Measurements from ENCODE around the gene LCN9.

LCN9 gene

DNA sequence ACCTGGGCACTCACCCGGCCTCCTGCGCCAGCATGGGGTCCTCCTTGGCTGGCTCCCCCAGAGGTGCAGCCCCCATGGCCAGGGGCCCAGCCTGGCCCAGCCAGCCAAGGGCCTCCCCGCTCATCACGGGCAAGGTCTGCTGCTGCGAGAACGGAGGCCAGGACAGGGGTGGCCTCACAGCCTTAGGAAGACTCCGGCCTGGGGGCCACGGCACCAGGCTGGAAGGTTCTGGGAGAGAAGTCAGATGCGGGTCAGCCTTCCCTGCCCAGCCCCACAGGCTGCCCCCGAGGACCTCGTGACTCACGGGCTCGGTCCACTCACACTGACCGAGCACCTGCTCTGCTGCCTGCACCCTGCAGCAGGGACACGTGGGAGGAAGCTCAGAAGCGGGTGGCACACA, 31.9 kb downstream of the LCN9 start:
- DNase-seq (ENCODE audit: insufficient read length, low spot score) (no peak), FAIRE-seq (no peak)

DNA sequence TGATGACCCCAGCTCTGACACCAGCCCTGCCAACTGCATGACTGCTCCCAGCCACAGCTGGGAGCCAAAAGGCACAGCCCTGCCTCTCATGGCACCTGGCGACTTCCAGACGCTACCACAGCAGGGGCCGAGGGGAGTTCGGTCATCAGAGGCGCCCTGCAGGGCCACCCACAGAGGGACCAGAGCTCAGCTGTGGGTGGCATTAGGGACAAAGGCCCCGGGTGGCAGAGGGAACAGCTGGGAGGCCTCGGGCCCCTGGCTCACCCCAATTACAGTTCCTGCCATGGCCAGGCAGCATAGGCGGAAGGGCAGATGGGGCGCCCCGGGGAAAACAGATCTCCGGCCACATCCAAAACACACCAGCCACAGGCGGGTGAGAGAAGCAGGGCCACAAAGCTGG, 32.5 kb downstream of the LCN9 start:
- DNase-seq (ENCODE audit: insufficient read length, low spot score): no peak
- FAIRE-seq: no peak

DNA sequence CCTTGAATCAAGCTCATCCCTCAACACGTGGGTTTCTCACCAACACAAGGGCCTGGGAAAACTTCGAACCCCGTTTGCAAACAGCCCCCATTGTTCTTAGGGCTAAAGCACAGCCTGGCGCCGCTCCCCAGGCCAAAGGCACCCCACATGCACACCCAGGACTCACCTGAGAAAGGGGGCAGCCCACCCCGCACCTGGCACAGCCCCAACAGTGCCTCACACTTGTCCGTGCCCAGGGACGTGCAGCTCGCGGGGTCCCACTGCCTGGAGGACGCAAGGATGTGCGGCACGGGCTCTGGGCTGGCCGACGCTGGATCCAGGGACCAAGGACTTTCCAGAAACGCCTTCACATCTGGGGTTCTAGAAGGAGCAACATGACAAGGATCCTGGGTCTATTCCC, 33.3 kb downstream of the LCN9 start:
- FAIRE-seq (no peak), DNase-seq (ENCODE audit: insufficient read length, low spot score) (no peak)

DNA sequence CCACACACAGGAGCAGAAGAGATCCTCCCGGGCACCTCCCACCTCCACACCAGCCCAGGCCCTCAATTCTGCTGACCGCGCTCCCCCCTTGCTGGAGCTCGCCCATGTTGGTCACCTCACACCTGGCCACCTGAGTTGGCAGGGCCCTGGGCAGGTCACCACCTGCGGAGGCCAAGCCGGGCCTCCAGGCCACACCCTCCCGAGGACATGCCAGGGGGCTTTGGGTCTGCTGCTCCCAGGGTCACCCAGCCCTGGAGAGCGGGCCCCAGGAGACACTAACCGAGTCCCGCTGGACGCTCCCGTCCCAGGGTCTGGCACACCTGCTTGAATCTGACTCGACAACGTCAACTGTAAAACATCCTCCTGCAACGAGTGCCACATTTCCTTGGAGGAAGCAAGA, 34.1 kb downstream of the LCN9 start:
- FAIRE-seq (no peak), DNase-seq (ENCODE audit: insufficient read length, low spot score) (no peak)

DNA sequence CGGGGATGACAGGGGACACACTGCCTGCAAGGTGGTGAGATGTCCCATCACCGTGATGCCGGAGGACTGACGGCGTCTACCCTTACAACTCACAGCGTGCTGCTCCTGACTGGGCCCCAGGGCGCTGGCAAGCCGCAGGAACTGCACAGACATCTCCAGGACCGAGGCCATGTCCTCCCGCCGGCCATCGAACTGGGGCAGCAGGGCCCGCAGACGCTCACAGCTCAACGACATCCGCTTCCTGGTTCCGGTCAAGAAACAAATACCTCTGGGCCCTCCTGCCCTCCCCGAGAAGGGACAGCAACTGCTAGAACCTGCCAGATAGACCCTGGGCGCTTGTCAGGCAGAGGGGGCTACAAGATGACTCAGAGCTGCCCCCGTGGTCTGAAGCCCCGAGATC, 35.1 kb downstream of the LCN9 start:
- DNase-seq (ENCODE audit: insufficient read length, low spot score) (no peak), FAIRE-seq (no peak)

DNA sequence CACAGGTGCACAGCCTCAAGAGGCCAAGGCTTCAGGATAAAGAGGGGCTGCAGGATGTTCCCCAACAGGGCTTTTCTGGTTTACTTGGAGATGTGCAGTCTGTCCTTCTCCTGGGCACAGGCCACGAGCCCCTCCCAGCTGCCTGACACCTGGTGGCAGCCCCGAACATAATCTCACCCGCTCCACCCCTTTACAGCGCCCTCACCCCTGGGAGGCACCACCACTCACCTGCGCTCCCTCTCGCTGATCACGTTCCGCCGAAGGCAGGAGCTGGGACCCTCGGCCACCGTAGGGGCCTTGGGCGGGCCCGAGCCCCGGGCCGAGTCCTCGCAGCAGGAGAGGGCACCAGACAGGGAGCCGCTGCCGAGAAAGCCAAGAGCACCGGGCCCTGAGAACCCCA, 35.7 kb downstream of the LCN9 start:
- DNase-seq (ENCODE audit: insufficient read length, low spot score) (no peak), FAIRE-seq (no peak)

DNA sequence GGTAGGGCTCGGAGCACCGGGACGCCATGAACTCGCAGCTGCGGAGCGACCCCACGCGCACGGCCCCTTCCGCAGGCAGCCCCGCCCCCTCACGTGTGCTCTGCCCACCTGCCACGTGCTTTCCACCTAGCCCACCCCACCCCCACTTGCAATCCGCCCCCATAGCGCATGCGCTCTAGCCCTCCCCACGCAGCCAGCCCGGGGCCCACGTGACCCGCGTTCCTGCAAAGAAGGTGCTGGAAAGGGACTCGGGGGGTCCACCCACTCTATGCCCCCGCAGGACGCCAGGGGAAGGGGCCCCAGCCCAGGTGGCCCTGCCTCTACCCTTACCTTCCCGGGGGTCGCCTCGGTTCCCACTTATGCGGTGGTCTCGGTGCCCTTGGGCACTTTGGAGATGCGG, 36.3 kb downstream of the LCN9 start, which contains the start of gene SOHLH1:
SOHLH1 (minus strand) TSS at position 42 of the 400 bp plus-strand sequence; CDS start at position 28, 14 bp downstream.
- DNase-seq (ENCODE audit: insufficient read length, low spot score) (no peak), FAIRE-seq (no peak)

DNA sequence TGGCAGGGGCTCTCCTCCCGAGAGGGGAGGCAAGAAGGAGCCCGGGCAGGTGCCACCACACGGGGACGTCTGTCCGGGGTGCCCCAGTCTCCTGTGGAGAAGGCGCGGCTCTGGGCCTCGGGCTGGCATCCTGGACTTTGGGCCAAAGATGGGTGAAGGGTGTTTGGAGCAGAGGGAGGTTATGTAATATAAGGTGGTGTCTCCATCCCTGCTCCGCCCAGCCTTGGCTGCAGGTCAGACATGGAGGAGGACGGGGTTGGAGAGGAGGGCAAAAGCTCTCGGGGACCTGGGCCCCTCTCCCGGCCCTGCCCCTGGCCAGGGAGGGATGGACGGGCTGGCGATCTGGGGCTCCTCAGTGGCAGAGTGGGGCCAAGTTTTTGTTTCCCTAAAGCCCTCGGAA, 37.4 kb downstream of the LCN9 start:
- no peak for FAIRE-seq
- DNase-seq (ENCODE audit: insufficient read length, low spot score): no peak

DNA sequence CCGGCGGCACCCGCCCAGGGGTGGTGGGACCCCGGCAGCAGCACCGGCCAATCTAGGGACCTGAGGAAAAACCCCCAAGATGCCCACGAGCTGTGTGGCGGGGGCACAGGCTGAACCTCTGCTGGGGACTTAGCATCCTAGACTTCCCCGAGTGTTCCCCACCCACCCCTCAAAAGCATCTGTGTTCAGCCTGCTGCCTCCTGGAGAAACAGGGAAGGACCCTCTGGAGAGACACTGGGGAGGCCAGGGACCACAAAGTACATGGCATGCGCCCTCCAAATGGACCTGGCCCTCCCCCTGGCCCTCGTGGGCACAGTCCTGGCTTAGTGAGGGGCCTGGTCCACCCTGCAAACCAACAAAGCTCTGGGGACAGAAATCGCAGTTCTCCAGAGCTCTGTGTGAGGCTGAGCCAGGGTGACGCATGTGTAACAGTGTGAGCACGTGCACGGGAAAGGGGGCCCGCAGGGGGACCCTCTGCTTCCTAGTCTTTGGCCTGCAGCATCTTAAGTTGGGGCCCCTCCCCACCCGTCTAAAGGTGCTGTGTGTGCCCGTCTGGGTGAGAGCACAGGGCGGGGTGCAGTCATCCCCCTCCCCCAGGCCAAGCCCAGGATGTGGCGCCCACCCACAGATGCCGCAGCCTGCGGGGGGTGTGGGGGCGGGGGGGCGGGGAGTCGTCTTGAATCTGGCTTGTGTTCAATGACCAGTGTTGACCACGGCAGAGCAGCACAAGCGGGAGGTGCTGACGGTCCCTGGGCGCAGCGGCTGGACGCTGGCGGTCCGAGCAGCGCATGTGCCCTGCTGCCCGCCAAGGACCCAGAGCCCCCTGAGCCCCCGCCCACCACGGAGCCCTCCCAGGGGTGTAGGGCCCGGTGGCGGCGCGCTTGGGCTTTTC, 38.2 kb downstream of the LCN9 start:
- peak; percentile 29 for DNase-seq (ENCODE audit: insufficient read length, low spot score)
- FAIRE-seq: no peak

DNA sequence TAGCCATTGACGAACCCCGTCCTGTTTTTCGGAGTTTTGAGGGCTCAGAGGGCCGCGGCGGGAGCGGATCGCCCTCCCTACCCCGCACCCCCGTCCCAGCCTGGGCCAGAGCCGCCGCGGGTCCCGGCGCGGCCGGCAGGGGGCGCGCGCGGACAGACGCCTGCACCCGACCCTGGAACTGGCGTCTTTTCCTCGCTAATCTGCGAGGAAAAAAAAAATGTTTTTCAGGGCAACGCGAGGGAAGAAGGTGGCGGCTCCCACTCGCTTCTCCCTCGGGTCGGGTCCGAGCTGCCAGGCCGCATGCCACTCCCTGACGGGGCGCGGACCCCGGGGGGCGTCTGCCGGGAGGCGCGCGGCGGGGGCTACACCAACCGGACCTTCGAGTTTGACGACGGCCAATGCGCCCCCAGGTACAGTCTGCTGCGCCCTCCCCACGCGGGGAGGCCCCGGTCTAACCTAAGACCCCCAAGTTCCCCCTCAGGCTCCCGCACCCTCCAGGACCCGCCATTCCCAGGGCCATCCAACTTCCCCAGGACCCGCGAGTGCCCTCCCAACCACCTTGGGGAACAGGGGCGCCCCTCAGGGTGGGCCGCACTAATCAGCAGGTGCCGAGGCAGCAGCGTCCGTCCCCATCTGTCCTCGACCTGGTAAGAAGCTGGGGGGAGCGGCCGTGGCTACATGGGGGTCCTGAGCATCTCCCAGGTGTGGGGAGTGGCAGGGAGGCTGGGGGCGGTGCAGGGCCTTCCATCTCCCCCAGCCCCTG, 39.0 kb downstream of the LCN9 start, which contains the start of gene KCNT1:
KCNT1 (plus strand) TSS at position 227 of the 763 bp plus-strand sequence; CDS start at position 301, 74 bp downstream.
- FAIRE-seq (no peak), DNase-seq (ENCODE audit: insufficient read length, low spot score) (peak; percentile 92)

DNA sequence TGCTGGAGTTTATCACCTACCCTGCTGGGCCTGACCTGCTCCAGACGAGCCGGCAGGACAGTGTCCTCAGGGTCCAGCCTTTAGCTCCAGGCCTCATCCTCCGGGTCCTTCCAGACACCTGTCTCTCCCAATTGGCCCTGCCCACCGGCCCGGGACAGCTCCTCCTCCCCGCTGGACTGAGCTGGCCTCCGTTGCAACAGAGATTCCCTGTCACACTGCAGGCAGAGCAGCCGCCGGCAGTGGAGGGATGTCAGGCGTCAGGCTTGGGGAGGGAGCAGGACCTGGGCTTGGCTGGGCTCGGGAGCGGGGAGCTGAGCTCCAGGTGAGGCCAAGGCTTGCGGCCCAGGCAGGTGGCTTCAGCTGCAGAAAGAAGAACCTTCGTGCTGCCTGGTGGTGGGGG, 40.6 kb downstream of the LCN9 start:
- DNase-seq (ENCODE audit: insufficient read length, low spot score) (no peak), FAIRE-seq (no peak)

DNA sequence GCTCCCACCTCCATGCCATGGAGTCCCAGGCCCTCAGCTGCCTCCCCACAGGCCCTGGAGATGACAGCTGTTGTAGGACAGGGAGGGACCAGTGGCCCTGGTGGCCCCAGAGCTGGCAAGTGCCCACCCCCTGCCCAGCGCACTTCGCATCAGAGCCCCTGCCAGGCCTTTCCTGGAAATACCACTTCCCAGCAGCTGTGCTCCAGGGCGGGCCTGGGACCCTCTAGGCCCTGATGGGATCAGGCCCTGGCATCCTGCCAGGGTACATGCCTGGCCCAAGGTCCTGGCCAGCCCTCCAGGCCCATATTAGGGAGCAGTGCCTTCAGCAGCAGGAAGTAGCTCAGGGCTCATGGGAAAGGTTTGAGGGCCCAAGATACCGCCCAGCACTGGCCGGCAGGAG, 41.4 kb downstream of the LCN9 start:
- FAIRE-seq (no peak), DNase-seq (ENCODE audit: insufficient read length, low spot score) (no peak)

DNA sequence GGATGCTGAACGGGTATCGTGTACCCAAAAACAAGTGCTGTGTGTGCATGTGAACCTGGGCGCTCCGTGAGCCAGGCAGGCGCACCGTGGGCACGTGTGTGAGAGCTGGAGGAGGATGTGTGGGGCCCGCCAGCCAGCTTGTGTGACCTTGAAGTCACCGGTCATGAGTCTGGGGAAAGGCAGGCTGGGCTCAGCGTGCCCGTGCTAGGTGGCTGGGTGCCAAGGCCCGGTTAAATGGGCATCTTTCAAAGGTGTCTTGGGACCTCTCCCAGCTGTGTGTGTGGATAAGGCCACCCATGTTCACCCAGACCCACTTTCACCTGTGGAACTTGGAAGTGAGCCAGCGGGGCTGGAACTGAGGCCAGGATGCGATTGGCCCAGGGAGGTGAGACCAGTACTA, 42.3 kb downstream of the LCN9 start:
- DNase-seq (ENCODE audit: insufficient read length, low spot score) (no peak), FAIRE-seq (no peak)

DNA sequence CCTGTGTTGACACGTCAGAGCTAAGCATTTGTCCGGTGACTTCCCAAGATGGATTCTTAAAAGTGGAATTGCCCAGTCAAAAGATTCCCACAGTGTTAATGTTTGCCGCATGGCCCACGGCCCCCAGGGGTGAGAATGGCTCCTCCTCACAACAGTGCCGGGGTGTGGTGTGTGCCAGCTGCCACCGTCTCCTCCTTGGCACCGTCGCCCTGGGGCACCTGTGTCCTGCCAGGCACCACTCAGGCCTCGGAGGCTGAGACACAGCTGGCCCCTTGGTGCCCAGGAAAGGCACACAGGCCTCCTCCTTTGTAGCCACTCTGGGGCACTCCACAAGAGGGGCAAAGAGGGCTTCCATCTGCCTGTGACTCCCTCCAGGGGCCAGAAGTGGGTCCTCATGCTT, 43.2 kb downstream of the LCN9 start:
- DNase-seq (ENCODE audit: insufficient read length, low spot score): no peak
- no peak for FAIRE-seq

DNA sequence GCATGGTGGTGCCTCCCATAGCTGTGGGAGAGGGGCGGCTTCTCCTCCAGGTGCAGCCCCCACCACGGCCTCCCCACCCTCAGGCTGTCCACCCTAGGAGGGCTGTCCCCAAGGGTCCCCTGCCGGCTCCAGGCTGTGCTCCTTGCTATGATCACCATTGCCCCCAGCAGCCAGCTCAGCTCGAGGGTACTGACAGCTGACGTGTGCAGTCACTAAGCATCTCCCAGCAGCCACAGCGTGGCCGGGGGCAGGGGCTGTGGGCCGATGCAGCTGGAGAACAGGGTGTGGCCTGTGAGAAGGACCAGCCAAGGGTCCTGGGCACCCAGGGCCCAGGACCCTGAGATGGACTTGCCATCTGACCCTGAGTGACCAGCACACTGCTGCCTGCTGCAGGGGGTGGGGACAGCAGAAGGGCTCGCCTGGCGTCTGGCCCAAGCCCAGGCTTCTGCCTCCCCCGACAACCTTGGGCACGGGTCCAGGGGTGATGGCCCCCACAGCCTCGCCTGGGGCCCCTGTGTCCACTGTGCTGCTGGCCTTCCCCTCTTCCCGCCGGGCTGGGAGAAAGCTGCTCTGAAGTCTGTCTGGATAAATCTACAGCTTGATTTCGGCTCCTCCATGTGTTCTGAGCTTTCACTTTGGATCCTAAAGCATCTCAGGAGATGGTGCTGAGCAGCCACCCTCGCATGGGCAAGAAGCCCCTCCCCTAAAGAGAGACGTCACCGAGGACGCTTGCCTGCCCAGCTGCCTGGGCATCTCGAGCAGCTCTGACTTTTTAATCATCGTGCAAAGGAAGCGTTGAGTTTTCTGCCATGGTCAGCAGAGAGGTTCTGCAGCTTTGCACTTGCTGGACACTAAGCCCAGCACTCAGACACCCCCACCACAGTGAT, 44.4 kb downstream of the LCN9 start:
- FAIRE-seq: no peak
- DNase-seq (ENCODE audit: insufficient read length, low spot score): no peak

DNA sequence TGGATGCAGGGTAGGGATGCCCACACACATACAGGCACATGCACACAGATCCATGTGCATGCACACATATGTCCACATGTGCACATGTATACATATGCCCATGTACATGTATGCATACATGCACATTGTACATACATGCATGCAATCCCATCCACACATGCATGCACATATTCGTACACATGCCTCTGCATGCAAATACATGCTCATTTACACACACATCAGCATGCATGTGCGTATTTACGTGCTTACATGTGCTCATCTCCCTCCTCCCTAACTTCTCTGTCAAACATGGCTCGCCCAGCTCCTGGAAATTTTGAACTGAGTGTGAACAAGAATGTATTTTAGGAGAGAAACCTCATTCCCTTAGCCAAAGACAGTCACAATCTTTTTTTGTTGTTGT, 45.1 kb downstream of the LCN9 start:
- FAIRE-seq: peak; percentile 13
- DNase-seq (ENCODE audit: insufficient read length, low spot score): no peak

DNA sequence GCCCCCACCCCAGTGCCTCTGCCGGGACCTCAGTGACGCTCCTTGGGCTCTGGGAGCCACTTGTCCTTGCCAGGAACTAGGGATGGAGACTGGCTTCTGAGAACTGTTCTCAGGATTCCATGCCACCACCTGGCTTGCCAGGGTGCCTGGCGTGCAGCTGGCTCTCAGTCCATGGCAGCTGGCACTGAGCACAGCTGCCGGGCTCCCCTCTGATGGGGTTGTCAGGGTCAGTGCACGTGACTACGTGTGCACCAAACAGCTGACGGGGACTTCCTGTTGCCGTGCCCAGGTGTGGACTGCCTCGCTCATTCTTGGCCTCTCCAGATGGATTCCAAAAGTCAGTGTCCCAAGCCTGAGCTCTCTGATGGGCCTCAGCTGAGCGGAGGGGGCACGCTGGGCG, 48.3 kb downstream of the LCN9 start:
- FAIRE-seq: no peak
- no peak for DNase-seq (ENCODE audit: insufficient read length, low spot score)

DNA sequence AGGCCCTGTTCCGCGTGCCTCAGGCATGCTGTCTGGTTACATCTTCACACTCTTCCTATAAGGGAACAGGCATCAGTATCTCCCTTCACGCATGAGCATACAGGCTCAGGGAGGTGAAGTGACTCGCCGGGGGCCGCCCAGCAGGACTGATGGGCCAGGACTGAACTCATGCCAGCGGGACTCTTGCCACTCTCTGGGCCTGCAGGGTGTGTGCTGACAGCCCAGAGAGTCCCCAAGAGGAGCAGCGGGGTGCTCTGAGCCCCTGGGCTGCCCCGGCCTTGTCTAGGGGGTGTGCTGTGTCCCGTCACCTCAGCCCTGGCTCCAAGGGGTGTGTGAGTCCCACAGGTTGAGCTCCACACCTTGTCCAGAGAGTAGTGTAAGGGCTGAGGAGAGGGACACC, 48.8 kb downstream of the LCN9 start:
- FAIRE-seq (no peak), DNase-seq (ENCODE audit: insufficient read length, low spot score) (no peak)

DNA sequence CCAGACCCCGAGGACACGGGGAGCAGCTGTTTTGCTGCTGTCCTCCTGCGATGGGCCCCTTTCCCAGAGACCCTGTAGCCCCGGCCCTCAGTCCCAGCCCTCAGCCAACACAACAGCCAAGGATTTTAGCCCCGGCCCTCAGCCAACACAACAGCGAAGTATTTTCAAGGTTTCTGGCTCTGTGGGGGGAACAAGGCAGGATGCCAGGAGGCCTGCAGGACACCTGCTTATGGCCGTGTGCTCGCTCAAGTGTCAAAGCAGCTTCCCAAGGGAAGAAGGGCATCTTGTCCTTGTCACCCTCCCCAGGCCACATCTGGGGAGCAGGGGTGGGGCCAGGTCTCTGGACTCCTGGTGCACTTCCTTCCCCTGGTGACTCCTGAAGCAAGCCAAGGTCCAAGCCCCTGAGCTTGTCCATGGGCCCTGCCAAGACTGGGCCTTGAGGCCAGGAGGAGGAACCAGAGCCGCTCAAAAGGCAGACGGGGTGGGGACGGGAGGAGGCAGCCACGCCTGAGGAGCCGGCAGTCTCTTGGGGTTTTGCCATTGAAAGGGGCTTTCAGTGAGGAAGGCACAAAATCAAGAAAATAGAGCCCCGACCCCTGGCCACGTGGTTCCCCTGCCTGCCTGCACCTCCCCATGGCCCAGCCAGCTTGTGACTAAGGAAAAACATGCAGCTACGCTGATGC, 49.6 kb downstream of the LCN9 start:
- FAIRE-seq: no peak
- no peak for DNase-seq (ENCODE audit: insufficient read length, low spot score)

All from HTR-8/SVneo (cell line).